Mesenchymal stem cell (in vitro differentiated cells and primary cell): ENCODE measurements around the gene PADI1.

ENCODE experiments used
- DNase-seq: peaks from one replicate; pipeline ENCODE4 v3.0.0-alpha.2; 2013
- H2AFZ ChIP-seq: one replicate; pipeline ENCODE4 v1.6.1; 2013; ENCODE audit warnings: low read depth, mild to moderate bottlenecking, control low read depth, inconsistent platforms, low read length, moderate library complexity
- H2AK5ac ChIP-seq: 2 replicates; pipeline ENCODE4 v1.6.1; 2013; ENCODE audit warnings: low read length, moderate library complexity, mild to moderate bottlenecking, inconsistent platforms; ENCODE audit not compliant: severe bottlenecking
- H2BK120ac ChIP-seq: one replicate; pipeline ENCODE4 v1.6.1; 2013; ENCODE audit warnings: low read depth, mild to moderate bottlenecking, inconsistent platforms, low read length, moderate library complexity
- H2BK12ac ChIP-seq, 2 experiments: one replicate each; pipeline ENCODE4 v1.6.1; 2013; ENCODE audit warnings: inconsistent platforms in 2 of 2, low read length in 2 of 2, mild to moderate bottlenecking in 2 of 2, moderate library complexity in 2 of 2, control low read depth in 1 of 2
- H2BK15ac ChIP-seq: one replicate; pipeline ENCODE4 v1.6.1; 2013; ENCODE audit warnings: mild to moderate bottlenecking, low read depth, inconsistent platforms; ENCODE audit not compliant: poor library complexity, severe bottlenecking
- H2BK5ac ChIP-seq: 2 replicates; pipeline ENCODE4 v1.6.1; 2013; ENCODE audit warnings: low read depth, mild to moderate bottlenecking, low read length, control low read depth, inconsistent platforms; ENCODE audit not compliant: poor library complexity, severe bottlenecking
- H3K14ac ChIP-seq, 2 experiments: one replicate each; pipeline ENCODE4 v1.6.1; 2013; ENCODE audit warnings: inconsistent platforms in 2 of 2, low read length in 2 of 2, control low read depth in 1 of 2, mild to moderate bottlenecking in 1 of 2, moderate library complexity in 1 of 2
- H3K18ac ChIP-seq, 2 experiments: one replicate each; pipeline ENCODE4 v1.6.1; 2013; ENCODE audit warnings: inconsistent platforms in 2 of 2, low read length in 2 of 2, control low read depth in 1 of 2, low read depth in 1 of 2, mild to moderate bottlenecking in 1 of 2
- H3K23ac ChIP-seq, 2 experiments: one replicate each; pipeline ENCODE4 v1.6.1; 2013; ENCODE audit warnings: inconsistent platforms in 2 of 2, low read length in 2 of 2, mild to moderate bottlenecking in 2 of 2, moderate library complexity in 2 of 2, control low read depth in 1 of 2
- H3K27ac ChIP-seq: 2 replicates; pipeline ENCODE4 v1.5.1; 2013; ENCODE audit warnings: mild to moderate bottlenecking, moderate library complexity, low read length, control low read depth, inconsistent platforms; ENCODE audit not compliant: poor library complexity, severe bottlenecking
- H3K27me3 ChIP-seq, 2 experiments: 2 replicates each; pipeline versions ENCODE4 v1.6.1 to v1.7.0; 2013; ENCODE audit warnings: low read length in 2 of 2, mild to moderate bottlenecking in 2 of 2, moderate library complexity in 2 of 2, control low read depth in 1 of 2, inconsistent platforms in 1 of 2; ENCODE audit not compliant: control insufficient read depth in 1 of 2, insufficient read depth in 1 of 2
- H3K36me3 ChIP-seq, 2 experiments: 2 replicates each; pipeline versions ENCODE4 v1.6.1 to v1.7.0; 2013; ENCODE audit warnings: low read length in 2 of 2, control low read depth in 1 of 2, inconsistent platforms in 1 of 2, low read depth in 1 of 2, mild to moderate bottlenecking in 1 of 2; ENCODE audit not compliant: insufficient read depth in 2 of 2, control insufficient read depth in 1 of 2
- H3K4ac ChIP-seq, 2 experiments: one replicate each; pipeline ENCODE4 v1.6.1; 2013; ENCODE audit warnings: inconsistent platforms in 2 of 2, low read length in 2 of 2, mild to moderate bottlenecking in 2 of 2, moderate library complexity in 2 of 2, control low read depth in 1 of 2, low read depth in 1 of 2
- H3K4me1 ChIP-seq: 2 replicates; pipeline ENCODE4 v1.6.1; 2013; ENCODE audit warnings: low read depth, low read length, control low read depth; ENCODE audit not compliant: control insufficient read depth, insufficient read depth
- H3K4me2 ChIP-seq: 2 replicates; pipeline ENCODE4 v1.6.1; 2013; ENCODE audit warnings: low read length, mild to moderate bottlenecking, inconsistent platforms; ENCODE audit not compliant: poor library complexity, severe bottlenecking
- H3K4me3 ChIP-seq, 2 experiments: 2 replicates each; pipeline versions ENCODE4 v1.5.1 to v1.7.0; 2013; ENCODE audit warnings: low read length in 2 of 2, mild to moderate bottlenecking in 2 of 2, control low read depth in 1 of 2, low read depth in 1 of 2; ENCODE audit not compliant: insufficient read depth in 1 of 2
- H3K79me1 ChIP-seq: replicated peaks from 2 replicates; pipeline ENCODE4 v1.6.1; 2013; ENCODE audit warnings: mild to moderate bottlenecking, control low read depth, low read length, inconsistent platforms; ENCODE audit not compliant: poor library complexity, severe bottlenecking
- H3K9ac ChIP-seq: 2 replicates; pipeline ENCODE4 v1.7.0; 2013; ENCODE audit warnings: mild to moderate bottlenecking, low read length, moderate library complexity
- H3K9me3 ChIP-seq: 2 replicates; pipeline ENCODE4 v1.7.0; 2013; ENCODE audit warnings: mild to moderate bottlenecking, low read length; ENCODE audit not compliant: control insufficient read depth
- H4K8ac ChIP-seq: one replicate; pipeline ENCODE4 v1.6.1; 2013; ENCODE audit warnings: inconsistent platforms, mild to moderate bottlenecking, low read length, moderate library complexity
- H4K91ac ChIP-seq: one replicate; pipeline ENCODE4 v1.6.1; 2013; ENCODE audit warnings: mild to moderate bottlenecking, low read length, inconsistent platforms
- WGBS: methylation state at CpG from one replicate; pipeline ENCODE4 v1.1.7; 2013; ENCODE audit warnings: mixed read lengths; 5-methylcytosine and 5-hydroxymethylcytosine counted together

Gene PADI1

GRCh38 chr1:17176306-17177061 lies 28.4 kb upstream of the PADI1 start:
- no peak overlapping the region for H2BK12ac ChIP-seq
- WGBS = 87% methylated on average over 6 of the region's 6 CpGs
- no peak overlapping the region for H3K4me2 ChIP-seq
- H3K9ac ChIP-seq = no peak overlapping the region
- no peaks in the 10 kb centered on the region for H3K36me3 ChIP-seq
- H2BK15ac ChIP-seq = no peak overlapping the region
- H3K4me1 ChIP-seq = no peaks in the 10 kb centered on the region
- no peak overlapping the region for H4K8ac ChIP-seq
- no peaks in the 10 kb centered on the region for H3K79me1 ChIP-seq
- H2AFZ ChIP-seq = no peak overlapping the region
- no peak overlapping the region for H3K4me3 ChIP-seq
- DNase-seq = no peak
- H3K4ac ChIP-seq = no peak overlapping the region
- no peak overlapping the region for H3K23ac ChIP-seq
- H3K9me3 ChIP-seq = peaks cover 8% of the 10 kb centered on the region
- peak overlapping the region; percentile 75 for H2BK5ac ChIP-seq
- H3K27ac ChIP-seq = peak overlapping the region; percentile 75
- no peak overlapping the region for H3K18ac ChIP-seq
- H4K91ac ChIP-seq = no peak overlapping the region
- peaks cover 0 to 26% of the 10 kb centered on the region in 2 experiments for H3K27me3 ChIP-seq
- no peak overlapping the region for H3K14ac ChIP-seq
- H2AK5ac ChIP-seq = peak overlapping the region; percentile 66
- no peak overlapping the region for H2BK120ac ChIP-seq

GRCh38 chr1:17177651-17178050 lies 27.3 kb upstream of the PADI1 start:
- DNase-seq = no peak
- Histone ChIP-seq H2AK5ac (no peak overlapping the region), H4K8ac (no peak overlapping the region), H2BK15ac (no peak overlapping the region), H3K27me3 (peaks cover 0 to 32% of the 10 kb centered on the region in 2 experiments), H3K18ac (no peak overlapping the region), H2BK120ac (no peak overlapping the region), H3K4me3 (no peak overlapping the region), H3K9ac (no peak overlapping the region), H2BK5ac (no peak overlapping the region), H3K23ac (no peak overlapping the region), H3K79me1 (no peaks in the 10 kb centered on the region), H3K9me3 (peaks cover 8% of the 10 kb centered on the region), H4K91ac (no peak overlapping the region), H3K4me1 (no peaks in the 10 kb centered on the region), H2AFZ (no peak overlapping the region), H3K36me3 (no peaks in the 10 kb centered on the region), H2BK12ac (no peak overlapping the region), H3K14ac (no peak overlapping the region), H3K4ac (no peak overlapping the region), H3K4me2 (no peak overlapping the region), H3K27ac (peak overlapping the region; percentile 94)
- WGBS = 100% methylated on average over 1 of the region's 1 CpG

GRCh38 chr1:17181781-17182464 lies 23.0 kb upstream of the PADI1 start:
- Histone ChIP-seq H3K18ac (no peak overlapping the region), H4K91ac (no peak overlapping the region), H2AK5ac (peak overlapping the region; percentile 1), H3K23ac (no peak overlapping the region), H2BK120ac (no peak overlapping the region), H2BK15ac (no peak overlapping the region), H3K79me1 (no peaks in the 10 kb centered on the region), H3K36me3 (no peaks in the 10 kb centered on the region), H3K9me3 (peaks cover 3% of the 10 kb centered on the region), H3K14ac (no peak overlapping the region), H3K4ac (no peak overlapping the region), H3K27me3 (peaks cover 0 to 44% of the 10 kb centered on the region in 2 experiments), H2BK12ac (no peak overlapping the region), H4K8ac (no peak overlapping the region), H2AFZ (no peak overlapping the region), H3K4me2 (no peak overlapping the region), H3K27ac (no peak overlapping the region), H2BK5ac (no peak overlapping the region), H3K9ac (no peak overlapping the region), H3K4me1 (peaks cover 18% of the 10 kb centered on the region), H3K4me3 (no peak overlapping the region)
- 62% methylated on average over 6 of the region's 6 CpGs for WGBS
- DNase-seq = no peak

- Histone ChIP-seq H3K27me3 (peaks cover 0 to 44% of the 10 kb centered on the region in 2 experiments), H3K4ac (no peak overlapping the region)
These were observed 21.4 kb upstream of the PADI1 start for GRCh38 chr1:17183388-17184160.

More at GRCh38 chr1:17183388-17184160, 21.4 kb upstream of the PADI1 start:
- H4K91ac ChIP-seq = no peak overlapping the region
- no peak overlapping the region for H3K27ac ChIP-seq
- WGBS = 93% methylated on average over 12 of the region's 12 CpGs
- peak overlapping the region; percentile 71 for H2AK5ac ChIP-seq
- peaks cover 18% of the 10 kb centered on the region for H3K4me1 ChIP-seq
- H3K14ac ChIP-seq = peak overlapping the region in 1 of 2 experiments; percentile 35
- DNase-seq = no peak
- no peak overlapping the region for H2BK5ac ChIP-seq
- H3K36me3 ChIP-seq = no peaks in the 10 kb centered on the region
- no peak overlapping the region for H3K9ac ChIP-seq
- H4K8ac ChIP-seq = no peak overlapping the region
- no peak overlapping the region for H3K23ac ChIP-seq
- H3K9me3 ChIP-seq = peaks cover 4% of the 10 kb centered on the region
- H3K79me1 ChIP-seq = no peaks in the 10 kb centered on the region
- no peak overlapping the region for H2BK15ac ChIP-seq
- H2BK12ac ChIP-seq = peak overlapping the region in 1 of 2 experiments; percentile 39
- no peak overlapping the region for H3K4me3 ChIP-seq
- peak overlapping the region in 1 of 2 experiments; percentile 18 for H3K18ac ChIP-seq
- H3K4me2 ChIP-seq = no peak overlapping the region
- H2BK120ac ChIP-seq = no peak overlapping the region
- no peak overlapping the region for H2AFZ ChIP-seq
